Common myeloid progenitor, CD34-positive (primary cell): ENCODE measurements around the gene KIAA0232.

Experiments
- CTCF ChIA-PET: fragments of 350-600 bp; sonication (Branson Sonifier 250); formaldehyde crosslinking; loops from one replicate; lab custom pipeline; 2021; ENCODE audit warnings: antibody characterized with exemption; lab: Charles Lee
- POLR2A ChIA-PET: fragments of 350-600 bp; sonication (Branson Sonifier 250); formaldehyde crosslinking; loops from one replicate; lab custom pipeline; 2021; ENCODE audit warnings: antibody characterized with exemption; lab: Charles Lee
- DNase-seq, 3 donors: peaks; one replicate each; pipeline versions ENCODE4 v3.0.0 to v3.0.0-alpha.2; 2013
- H3K27ac ChIP-seq, 2 experiments: 1 replicate in 1 of 2; 2 replicates in 1 of 2; pipeline ENCODE4 v1.7.0; 2013; ENCODE audit warnings: inconsistent platforms in 2 of 2, low read length in 2 of 2, mild to moderate bottlenecking in 2 of 2, low read depth in 1 of 2, moderate library complexity in 1 of 2; ENCODE audit not compliant: severe bottlenecking in 2 of 2, insufficient read depth in 1 of 2, poor library complexity in 1 of 2
- H3K27me3 ChIP-seq, 5 experiments: replicated peaks in 2 of 5; 1 replicate in 3 of 5; 2 replicates in 2 of 5; pipeline versions ENCODE4 v1.6.1 to v1.7.0; 2013; ENCODE audit warnings: low read length in 4 of 5, mild to moderate bottlenecking in 2 of 5, moderate library complexity in 2 of 5, inconsistent platforms in 1 of 5; ENCODE audit not compliant: insufficient read depth in 5 of 5, control insufficient read depth in 4 of 5
- H3K36me3 ChIP-seq, 4 experiments: 1 replicate in 2 of 4; 2 replicates in 2 of 4; pipeline versions ENCODE4 v1.6.1 to v1.7.0; 2013; ENCODE audit warnings: low read length in 3 of 4, control low read depth in 1 of 4, mild to moderate bottlenecking in 1 of 4; ENCODE audit not compliant: control insufficient read depth in 4 of 4, insufficient read depth in 4 of 4
- H3K4me1 ChIP-seq, 4 experiments: 1 replicate in 3 of 4; 2 replicates in 1 of 4; pipeline versions ENCODE4 v1.6.1 to v1.7.1; 2013; ENCODE audit warnings: low read length in 3 of 4, mild to moderate bottlenecking in 3 of 4, control low read depth in 1 of 4, inconsistent platforms in 1 of 4, moderate library complexity in 1 of 4; ENCODE audit not compliant: control insufficient read depth in 4 of 4, insufficient read depth in 4 of 4; ENCODE audit errors: control extremely low read depth in 1 of 4
- H3K4me3 ChIP-seq, 7 experiments: 1 replicate in 4 of 7; 2 replicates in 3 of 7; pipeline versions ENCODE4 v1.5.1 to v1.7.0; 2013; ENCODE audit warnings: mild to moderate bottlenecking in 7 of 7, low read length in 6 of 7, moderate library complexity in 6 of 7, inconsistent platforms in 2 of 7, low read depth in 2 of 7, control low read depth in 1 of 7; ENCODE audit not compliant: insufficient read depth in 4 of 7, control insufficient read depth in 1 of 7; ENCODE audit errors: extremely low read depth in 1 of 7
- H3K9me3 ChIP-seq, 5 experiments: 1 replicate in 4 of 5; 2 replicates in 1 of 5; pipeline versions ENCODE4 v1.6.1 to v1.7.1; 2013; ENCODE audit warnings: low read length in 4 of 5, mild to moderate bottlenecking in 2 of 5, inconsistent platforms in 1 of 5, low read depth in 1 of 5, moderate library complexity in 1 of 5; ENCODE audit not compliant: control insufficient read depth in 4 of 5, insufficient read depth in 2 of 5; ENCODE audit errors: control extremely low read depth in 1 of 5
- WGBS: methylation state at CpG from one replicate; pipeline ENCODE4 v1.1.5; 2013; ENCODE audit not compliant: insufficient coverage; 5-methylcytosine and 5-hydroxymethylcytosine counted together

The KIAA0232 gene

DNA sequence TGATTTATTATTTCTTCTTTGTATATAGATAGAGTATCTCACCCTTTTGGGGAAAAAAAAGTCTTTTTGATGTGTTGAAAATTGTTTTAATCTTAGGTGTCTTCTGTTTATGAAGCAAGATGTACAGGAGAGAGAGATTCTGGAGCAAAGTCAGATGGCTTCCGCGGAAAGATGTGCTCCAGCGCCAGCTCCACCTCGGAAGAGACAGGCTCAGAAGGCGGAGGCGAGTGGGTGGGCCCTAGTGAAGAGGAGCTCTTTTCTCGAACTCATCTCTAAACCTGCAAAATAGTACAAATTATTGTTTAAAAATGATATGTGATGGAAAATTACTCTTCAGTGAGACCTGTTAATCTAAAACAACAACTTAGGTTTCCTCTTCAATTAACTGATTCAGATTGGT lies 98.2 kb downstream of the KIAA0232 start:
- Histone ChIP-seq H3K4me1 (peaks cover 0 to 18% (median 10%) of the 10 kb centered on the region in 4 experiments), H3K9me3 (no peaks in the 10 kb centered on the region), H3K36me3 (peaks cover 16 to 60% (median 40%) of the 10 kb centered on the region in 4 experiments), H3K27ac (no peak overlapping the region), H3K27me3 (no peaks in the 10 kb centered on the region), H3K4me3 (no peak overlapping the region)
- no CpG with 5 or more reads among the region's 7 CpGs for WGBS
- CTCF ChIA-PET: no interaction called here
- no peak for DNase-seq
- POLR2A ChIA-PET: no interaction called here

GRCh38 chr4:6881908-6882307 lies 99.4 kb downstream of the KIAA0232 start:
- Histone ChIP-seq H3K4me1 (peaks cover 3 to 18% (median 13%) of the 10 kb centered on the region in 4 experiments), H3K36me3 (peaks cover 16 to 53% (median 38%) of the 10 kb centered on the region in 4 experiments), H3K27me3 (no peaks in the 10 kb centered on the region), H3K4me3 (no peak overlapping the region), H3K27ac (no peak overlapping the region), H3K9me3 (no peaks in the 10 kb centered on the region)
- WGBS: over 99% methylated on average over 16 of the region's 16 CpGs
- CTCF ChIA-PET: interaction anchor here (1.4 to 1.6 kb wide), 3 partner anchors 9 to 11 kb away, joined by 3 to 8 read pairs (median 3); no protein-coding TSS in a partner anchor
- DNase-seq: no peak
- POLR2A ChIA-PET: no interaction called here

DNA sequence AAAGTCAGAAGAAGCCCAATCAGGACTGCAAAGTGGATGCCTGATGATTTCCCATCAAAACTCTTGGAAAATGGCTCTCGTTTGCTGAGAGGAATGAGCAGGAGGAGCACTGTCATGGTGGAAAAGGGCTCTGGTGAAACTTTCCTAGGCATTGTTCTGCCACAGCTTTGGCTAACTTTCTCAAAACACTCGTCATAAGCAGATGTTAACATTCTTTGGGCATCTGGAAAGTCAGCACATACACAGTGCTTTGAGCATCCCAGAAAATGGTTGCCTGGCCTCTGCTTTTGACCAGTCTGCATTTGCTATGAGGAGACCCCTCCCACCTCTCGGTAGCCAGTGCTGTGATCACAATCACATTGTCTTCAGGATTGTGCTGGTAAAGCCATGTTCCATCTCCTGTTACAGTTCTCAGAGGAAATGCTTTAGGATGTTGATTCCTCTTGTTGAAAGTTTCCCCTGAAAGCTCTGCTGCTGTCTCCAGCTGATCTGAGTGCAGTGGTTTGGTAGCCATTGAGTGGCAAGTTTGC lies 101.9 kb downstream of the KIAA0232 start:
- peaks cover 6 to 39% (median 38%) of the 10 kb centered on the region in 4 experiments for H3K4me1 ChIP-seq
- H3K27ac ChIP-seq: no peak overlapping the region
- H3K36me3 ChIP-seq: peaks cover 11 to 36% (median 28%) of the 10 kb centered on the region in 4 experiments
- CTCF ChIA-PET: interaction anchor here (1.3 to 5.6 kb wide), 4 partner anchors 9 to 165 kb away, joined by 4 to 68 read pairs (median 12); no protein-coding TSS in a partner anchor
- no peak for DNase-seq
- H3K9me3 ChIP-seq: peaks cover 0 to 5% (median 0%) of the 10 kb centered on the region in 5 experiments
- WGBS: 93% methylated on average over 3 of the region's 3 CpGs
- POLR2A ChIA-PET: no interaction called here
- H3K4me3 ChIP-seq: no peak overlapping the region
- no peaks in the 10 kb centered on the region for H3K27me3 ChIP-seq

DNA sequence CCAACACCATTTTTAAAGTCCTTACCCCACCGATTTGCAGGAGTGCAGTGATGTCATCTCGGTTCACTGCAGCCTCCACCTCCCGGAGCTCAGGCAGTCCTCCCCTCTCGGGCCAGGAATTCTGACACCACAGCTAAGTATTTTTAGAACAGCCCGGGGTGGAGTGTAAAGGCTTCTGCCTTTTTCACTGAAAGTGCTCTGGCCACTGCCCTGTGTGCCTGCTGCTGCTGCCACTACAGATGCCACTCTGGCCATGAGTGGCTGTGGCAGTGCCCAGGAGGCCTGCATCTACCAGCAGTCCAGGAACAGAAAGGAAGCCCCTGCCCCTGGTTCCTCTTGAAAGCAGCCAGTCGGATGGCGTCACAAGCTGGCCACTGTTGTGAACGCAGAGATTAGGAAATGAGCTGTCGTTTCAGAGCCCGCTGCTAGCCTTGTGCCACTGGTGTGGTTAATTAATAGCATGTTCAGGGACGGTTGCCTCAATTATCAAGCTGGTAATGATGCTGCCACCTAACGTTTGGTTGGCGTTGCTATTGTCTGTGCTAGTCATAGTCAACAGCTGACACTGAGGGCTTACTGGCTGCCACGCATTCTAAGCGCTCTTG lies 103.5 kb downstream of the KIAA0232 start:
- no peak overlapping the region for H3K4me3 ChIP-seq
- POLR2A ChIA-PET: interaction anchor here (0.8 to 1.1 kb wide), 2 partner anchors 12 to 23 kb away, joined by 4 read pairs; no protein-coding TSS in a partner anchor
- peaks cover 6 to 52% (median 48%) of the 10 kb centered on the region in 4 experiments for H3K4me1 ChIP-seq
- H3K36me3 ChIP-seq: peaks cover 7 to 27% (median 19%) of the 10 kb centered on the region in 4 experiments
- 35% methylated on average over 14 of the region's 15 CpGs for WGBS
- H3K27me3 ChIP-seq: no peaks in the 10 kb centered on the region
- no peak overlapping the region for H3K27ac ChIP-seq
- CTCF ChIA-PET: interaction anchor here (0.6 to 5.6 kb wide), 13 partner anchors 11 to 268 kb away, joined by 3 to 68 read pairs (median 6); no protein-coding TSS in a partner anchor
- peaks cover 0 to 16% (median 0%) of the 10 kb centered on the region in 5 experiments for H3K9me3 ChIP-seq
- DNase-seq: peak; percentile 81 to 96 (median 93)

GRCh38 chr4:6886886-6887285 lies 104.4 kb downstream of the KIAA0232 start:
- no peak for DNase-seq
- H3K4me1 ChIP-seq: peaks cover 11 to 60% (median 56%) of the 10 kb centered on the region in 4 experiments
- no peak overlapping the region for H3K4me3 ChIP-seq
- CTCF ChIA-PET: interaction anchor here (1.1 to 5.6 kb wide), 11 partner anchors 12 to 174 kb away, joined by 3 to 68 read pairs (median 7); no protein-coding TSS in a partner anchor
- WGBS: 93% methylated on average over 10 of the region's 10 CpGs
- peaks cover 3 to 18% (median 11%) of the 10 kb centered on the region in 4 experiments for H3K36me3 ChIP-seq
- H3K27ac ChIP-seq: no peak overlapping the region
- H3K9me3 ChIP-seq: peaks cover 0 to 16% (median 0%) of the 10 kb centered on the region in 5 experiments
- POLR2A ChIA-PET: interaction anchor here (0.8 to 1.1 kb wide), 2 partner anchors 13 to 22 kb away, joined by 4 read pairs; no protein-coding TSS in a partner anchor
- H3K27me3 ChIP-seq: no peaks in the 10 kb centered on the region

GRCh38 chr4:6887591-6888371 lies 105.3 kb downstream of the KIAA0232 start:
- Histone ChIP-seq H3K9me3 (peaks cover 0 to 16% (median 0%) of the 10 kb centered on the region in 5 experiments), H3K27me3 (no peaks in the 10 kb centered on the region), H3K4me3 (peak overlapping the region in 3 of 7 experiments; percentile 20 to 51 (median 26)), H3K36me3 (peaks cover 0 to 9% (median 5%) of the 10 kb centered on the region in 4 experiments), H3K27ac (no peak overlapping the region), H3K4me1 (peaks cover 13 to 69% (median 65%) of the 10 kb centered on the region in 4 experiments)
- ChIA-PET POLR2A (no interaction called here), CTCF (interaction anchor here (0.8 to 5.6 kb wide), 6 partner anchors 12 to 168 kb away, joined by 3 to 68 read pairs (median 11); no protein-coding TSS in a partner anchor)
- 43% methylated on average over 19 of the region's 21 CpGs for WGBS
- peak in 2 of 3 donors; percentile 79 to 81 for DNase-seq
